Mesendoderm (in vitro differentiated cells): ENCODE data around the gene SLC6A15.

ENCODE experiments used
- DNase-seq: peaks from one replicate; pipeline ENCODE4 v3.0.0; 2013
- H2AK5ac ChIP-seq: 2 replicates; pipeline ENCODE4 v1.6.1; 2013; ENCODE audit warnings: low read length, inconsistent platforms
- H2BK120ac ChIP-seq: 2 replicates; pipeline ENCODE4 v1.6.1; 2013; ENCODE audit warnings: low read depth, mild to moderate bottlenecking, low read length, moderate library complexity, mixed read lengths
- H2BK15ac ChIP-seq: replicated peaks from 2 replicates; pipeline ENCODE4 v1.6.1; 2013; ENCODE audit warnings: low read depth, mild to moderate bottlenecking, moderate library complexity
- H2BK5ac ChIP-seq: 2 replicates; pipeline ENCODE4 v1.6.1; 2013; ENCODE audit warnings: low read length, inconsistent platforms
- H3K18ac ChIP-seq: 2 replicates; pipeline ENCODE4 v1.6.1; 2013; ENCODE audit warnings: mild to moderate bottlenecking, low read length, mixed read lengths
- H3K23ac ChIP-seq: one replicate; pipeline ENCODE4 v1.6.1; 2013; ENCODE audit warnings: low read length
- H3K27ac ChIP-seq: 2 replicates; pipeline ENCODE4 v1.5.1; 2013; ENCODE audit warnings: low read depth, mild to moderate bottlenecking, inconsistent platforms, low read length, moderate library complexity
- H3K27me3 ChIP-seq: 2 replicates; pipeline ENCODE4 v1.6.1; 2013; ENCODE audit warnings: low read length, control low read depth, mild to moderate bottlenecking, inconsistent platforms; ENCODE audit not compliant: insufficient read depth, poor library complexity
- H3K36me3 ChIP-seq: 2 replicates; pipeline ENCODE4 v1.6.1; 2013; ENCODE audit warnings: low read length, inconsistent platforms; ENCODE audit not compliant: control insufficient read depth, insufficient read depth
- H3K4ac ChIP-seq: one replicate; pipeline ENCODE4 v1.6.1; 2013; ENCODE audit warnings: low read depth, mild to moderate bottlenecking, low read length, moderate library complexity
- H3K4me1 ChIP-seq: 2 replicates; pipeline ENCODE4 v1.6.1; 2013; ENCODE audit warnings: low read depth, low read length, inconsistent platforms; ENCODE audit not compliant: control insufficient read depth
- H3K4me2 ChIP-seq: 2 replicates; pipeline ENCODE4 v1.6.1; 2013; ENCODE audit warnings: low read length
- H3K4me3 ChIP-seq: 2 replicates; pipeline ENCODE4 v1.5.1; 2013; ENCODE audit warnings: mild to moderate bottlenecking, low read length
- H3K56ac ChIP-seq: one replicate; pipeline ENCODE4 v1.6.1; 2013; ENCODE audit warnings: low read length
- H3K79me1 ChIP-seq: 2 replicates; pipeline ENCODE4 v1.6.1; 2013; ENCODE audit warnings: low read length, inconsistent platforms
- H3K79me2 ChIP-seq: 2 replicates; pipeline ENCODE4 v1.6.1; 2013; ENCODE audit warnings: mild to moderate bottlenecking, low read length; ENCODE audit not compliant: control insufficient read depth, insufficient read depth
- H3K9ac ChIP-seq: 2 replicates; pipeline ENCODE4 v1.6.1; 2013; ENCODE audit warnings: low read length, inconsistent platforms
- H4K5ac ChIP-seq: one replicate; pipeline ENCODE4 v1.6.1; 2013; ENCODE audit warnings: low read length
- H4K8ac ChIP-seq: one replicate; pipeline ENCODE4 v1.6.1; 2013; ENCODE audit warnings: low read depth, mild to moderate bottlenecking, control low read depth, low read length, moderate library complexity
- WGBS: extraction: QIAGEN DNeasy Blood & Tissue Kit; methylation state at CpG from one replicate; pipeline ENCODE4 v1.1.7; 2013; ENCODE audit warnings: low lambda C conversion rate, missing lambda C conversion rate; ENCODE audit not compliant: insufficient coverage; ENCODE audit errors: extremely low coverage; 5-methylcytosine and 5-hydroxymethylcytosine counted together

Gene SLC6A15

GRCh38 chr12:84874125-84874824 lies 38.3 kb downstream of the SLC6A15 start:
- Histone ChIP-seq H3K36me3 (no peaks in the 10 kb centered on the region), H3K4me2 (no peak overlapping the region), H4K8ac (no peak overlapping the region), H3K56ac (no peak overlapping the region), H2AK5ac (no peak overlapping the region), H2BK15ac (no peak overlapping the region), H3K79me1 (no peaks in the 10 kb centered on the region), H3K4ac (no peak overlapping the region), H3K18ac (no peak overlapping the region), H3K4me3 (no peak overlapping the region), H3K27ac (no peak overlapping the region), H3K23ac (no peak overlapping the region), H2BK120ac (no peak overlapping the region), H4K5ac (no peak overlapping the region), H3K9ac (no peak overlapping the region), H3K27me3 (no peaks in the 10 kb centered on the region), H3K79me2 (no peaks in the 10 kb centered on the region), H2BK5ac (no peak overlapping the region), H3K4me1 (no peaks in the 10 kb centered on the region)
- WGBS = no CpG with 5 or more reads among the region's 7 CpGs
- peak; percentile 50 for DNase-seq

GRCh38 chr12:84862186-84862585 lies 50.4 kb downstream of the SLC6A15 start:
- H3K4me3 ChIP-seq = no peak overlapping the region
- H3K18ac ChIP-seq = no peak overlapping the region
- H3K27me3 ChIP-seq = no peaks in the 10 kb centered on the region
- no peak overlapping the region for H3K56ac ChIP-seq
- no peak overlapping the region for H3K4ac ChIP-seq
- H3K36me3 ChIP-seq = no peaks in the 10 kb centered on the region
- H3K4me1 ChIP-seq = no peaks in the 10 kb centered on the region
- no peak overlapping the region for H3K27ac ChIP-seq
- H4K5ac ChIP-seq = no peak overlapping the region
- no peak overlapping the region for H2AK5ac ChIP-seq
- no peak overlapping the region for H4K8ac ChIP-seq
- H2BK120ac ChIP-seq = no peak overlapping the region
- no peak overlapping the region for H3K4me2 ChIP-seq
- H3K23ac ChIP-seq = no peak overlapping the region
- no peak overlapping the region for H3K9ac ChIP-seq
- H3K79me2 ChIP-seq = no peaks in the 10 kb centered on the region
- H2BK5ac ChIP-seq = no peak overlapping the region
- DNase-seq = no peak
- no CpG with 5 or more reads among the region's 3 CpGs for WGBS
- H3K79me1 ChIP-seq = no peaks in the 10 kb centered on the region
- no peak overlapping the region for H2BK15ac ChIP-seq

DNA sequence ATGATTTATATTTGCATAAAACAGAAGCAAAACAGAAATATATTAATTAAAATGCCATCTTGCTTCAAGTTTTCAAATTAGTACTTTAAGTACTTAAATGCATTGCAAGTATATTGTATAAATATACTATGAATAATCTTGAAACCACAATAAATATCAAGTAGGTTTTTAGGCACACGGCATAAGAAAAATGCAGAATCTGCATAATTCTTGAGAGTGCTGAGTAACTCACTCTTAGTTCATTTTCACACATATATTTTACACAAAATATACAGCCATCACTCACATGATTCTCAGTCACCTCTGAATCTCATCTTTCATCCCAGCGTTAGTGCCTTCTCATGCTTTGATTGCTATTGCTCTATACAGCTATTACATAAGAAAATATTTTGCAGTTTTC lies 51.9 kb downstream of the SLC6A15 start:
- Histone ChIP-seq H3K79me1 (no peaks in the 10 kb centered on the region), H3K4me2 (no peak overlapping the region), H4K5ac (no peak overlapping the region), H2BK15ac (no peak overlapping the region), H3K23ac (no peak overlapping the region), H3K79me2 (no peaks in the 10 kb centered on the region), H3K4ac (no peak overlapping the region), H3K27me3 (no peaks in the 10 kb centered on the region), H2BK5ac (no peak overlapping the region), H3K27ac (no peak overlapping the region), H3K36me3 (no peaks in the 10 kb centered on the region), H2BK120ac (no peak overlapping the region), H3K56ac (no peak overlapping the region), H3K4me3 (no peak overlapping the region), H4K8ac (no peak overlapping the region), H3K4me1 (no peaks in the 10 kb centered on the region), H3K9ac (no peak overlapping the region), H3K18ac (no peak overlapping the region), H2AK5ac (no peak overlapping the region)
- DNase-seq = no peak
- no CpG with 5 or more reads among the region's 2 CpGs for WGBS

DNA sequence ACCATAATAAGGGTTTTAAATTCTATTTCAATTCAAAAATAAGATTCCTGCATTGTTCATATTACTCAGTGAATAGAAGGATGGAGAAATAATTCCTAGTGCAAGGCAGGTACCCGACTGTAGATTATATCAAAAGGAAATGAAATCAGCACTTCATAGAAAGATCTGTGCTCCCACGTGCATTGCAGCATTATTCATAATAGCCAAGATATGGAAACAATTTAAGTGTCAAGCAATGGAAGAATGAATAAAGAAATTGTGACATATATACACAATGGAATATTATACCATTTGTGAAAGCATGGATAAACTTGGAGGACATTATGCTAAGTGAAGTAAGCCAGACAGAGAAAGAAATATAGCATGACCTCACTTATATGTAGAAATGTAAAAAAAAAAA lies 53.8 kb downstream of the SLC6A15 start:
- Histone ChIP-seq H2BK15ac (no peak overlapping the region), H3K18ac (no peak overlapping the region), H4K8ac (no peak overlapping the region), H3K56ac (no peak overlapping the region), H3K4ac (no peak overlapping the region), H2AK5ac (no peak overlapping the region), H3K4me2 (no peak overlapping the region), H4K5ac (no peak overlapping the region), H2BK5ac (no peak overlapping the region), H3K4me3 (no peak overlapping the region), H3K23ac (no peak overlapping the region), H3K36me3 (no peaks in the 10 kb centered on the region), H3K4me1 (no peaks in the 10 kb centered on the region), H3K27me3 (no peaks in the 10 kb centered on the region), H3K9ac (no peak overlapping the region), H2BK120ac (no peak overlapping the region), H3K79me2 (no peaks in the 10 kb centered on the region), H3K27ac (no peak overlapping the region), H3K79me1 (no peaks in the 10 kb centered on the region)
- DNase-seq = no peak
- no CpG with 5 or more reads among the region's 2 CpGs for WGBS

- no CpG with 5 or more reads among the region's 2 CpGs for WGBS
These were observed 54.9 kb downstream of the SLC6A15 start for GRCh38 chr12:84857525-84858208.

More at GRCh38 chr12:84857525-84858208, 54.9 kb downstream of the SLC6A15 start:
- H2BK15ac ChIP-seq = no peak overlapping the region
- no peaks in the 10 kb centered on the region for H3K27me3 ChIP-seq
- no peak overlapping the region for H4K5ac ChIP-seq
- no peak overlapping the region for H3K27ac ChIP-seq
- no peak overlapping the region for H3K4ac ChIP-seq
- no peaks in the 10 kb centered on the region for H3K4me1 ChIP-seq
- H3K36me3 ChIP-seq = no peaks in the 10 kb centered on the region
- no peak overlapping the region for H3K4me2 ChIP-seq
- no peak overlapping the region for H2BK5ac ChIP-seq
- no peak overlapping the region for H4K8ac ChIP-seq
- no peak overlapping the region for H3K56ac ChIP-seq
- no peaks in the 10 kb centered on the region for H3K79me1 ChIP-seq
- no peaks in the 10 kb centered on the region for H3K79me2 ChIP-seq
- DNase-seq = no peak
- H3K23ac ChIP-seq = no peak overlapping the region
- no peak overlapping the region for H2BK120ac ChIP-seq
- no peak overlapping the region for H3K18ac ChIP-seq
- no peak overlapping the region for H2AK5ac ChIP-seq
- H3K9ac ChIP-seq = no peak overlapping the region
- H3K4me3 ChIP-seq = no peak overlapping the region
